PC-9 (cell line): ENCODE results near the gene MYO1C.

ENCODE experiments used
- EZH2 ChIP-seq: fragments of 200-600 bp; sonication (generic); IDR thresholded peaks from 2 replicates; pipeline ENCODE4 v1.8.0; 2017; ENCODE audit warnings: antibody characterized with exemption, low read depth
- TF ChIP-seq, protein P1 (sequence below): fragments of 200-600 bp; sonication (generic); conservative IDR thresholded peaks from 2 replicates; pipeline ENCODE4 v1.6.1; 2017; ENCODE audit warnings: mixed run types, antibody characterized with exemption, mild to moderate bottlenecking, moderate library complexity

DNA sequence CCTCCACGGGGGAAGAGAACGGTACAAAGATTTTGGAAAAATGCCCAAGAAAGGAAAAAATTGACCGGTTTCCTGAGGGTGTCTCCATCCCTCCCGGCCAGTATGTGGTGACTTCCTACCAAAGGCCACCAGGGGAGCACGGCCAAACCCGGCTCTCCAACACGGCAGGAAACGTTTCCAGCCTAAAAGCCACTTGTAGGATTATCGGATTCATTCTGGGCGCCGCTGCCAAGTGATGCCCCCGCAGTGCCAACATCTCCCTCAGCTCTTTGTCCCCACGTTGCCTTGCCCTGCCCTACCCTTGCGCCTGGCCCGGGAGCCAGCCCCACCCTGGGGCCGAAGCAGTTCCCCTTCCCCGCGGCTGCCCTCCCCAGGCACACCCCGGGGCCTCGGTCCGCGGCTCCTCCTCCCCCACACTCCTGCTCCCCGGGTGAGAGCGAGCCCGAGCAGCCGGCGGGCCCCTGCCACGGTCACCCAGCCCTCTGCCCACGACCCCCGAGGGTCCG lies 37.1 kb downstream of the MYO1C start:
- no peak for TF ChIP-seq EZH2
- TF ChIP-seq, protein P1, sequence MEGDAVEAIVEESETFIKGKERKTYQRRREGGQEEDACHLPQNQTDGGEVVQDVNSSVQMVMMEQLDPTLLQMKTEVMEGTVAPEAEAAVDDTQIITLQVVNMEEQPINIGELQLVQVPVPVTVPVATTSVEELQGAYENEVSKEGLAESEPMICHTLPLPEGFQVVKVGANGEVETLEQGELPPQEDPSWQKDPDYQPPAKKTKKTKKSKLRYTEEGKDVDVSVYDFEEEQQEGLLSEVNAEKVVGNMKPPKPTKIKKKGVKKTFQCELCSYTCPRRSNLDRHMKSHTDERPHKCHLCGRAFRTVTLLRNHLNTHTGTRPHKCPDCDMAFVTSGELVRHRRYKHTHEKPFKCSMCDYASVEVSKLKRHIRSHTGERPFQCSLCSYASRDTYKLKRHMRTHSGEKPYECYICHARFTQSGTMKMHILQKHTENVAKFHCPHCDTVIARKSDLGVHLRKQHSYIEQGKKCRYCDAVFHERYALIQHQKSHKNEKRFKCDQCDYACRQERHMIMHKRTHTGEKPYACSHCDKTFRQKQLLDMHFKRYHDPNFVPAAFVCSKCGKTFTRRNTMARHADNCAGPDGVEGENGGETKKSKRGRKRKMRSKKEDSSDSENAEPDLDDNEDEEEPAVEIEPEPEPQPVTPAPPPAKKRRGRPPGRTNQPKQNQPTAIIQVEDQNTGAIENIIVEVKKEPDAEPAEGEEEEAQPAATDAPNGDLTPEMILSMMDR, result peak; percentile 74
